Natural killer cell treated with Interleukin-12 subunit alpha and Interleukin-12 subunit beta and Interleukin-15 and Interleukin-18, amount 100 ng/mL, for 72 hours (primary cell): ENCODE results near the gene C12orf42. TPM values are rescaled to one million over a fixed set of nuclear protein-coding genes. Genes with fewer than 3 reads are reported as not detected.
A peak's percentile ranks its signal among the peaks of the same experiment; 100 is the strongest.

Experiments used
- ATAC-seq, 2 donors: fragments of 150-1000 bp; cut with Tn5 transposase in 1 of 2; sonication (Bioruptor Pico), chemical (Tn5 transposase) in 1 of 2; 2 replicates each; pipeline ENCODE4 v1.10.0; 2021
- DNase-seq: peaks from one replicate; pipeline ENCODE4 v3.0.0; 2022; ENCODE audit warnings: low spot score
- H3K27ac Mint-ChIP-seq, 2 donors: 1 replicate in 1 of 2; 2 replicates in 1 of 2; pipeline ENCODE4 v1.8.0; 2022; ENCODE audit warnings: mixed read lengths in 2 of 2, mild to moderate bottlenecking in 1 of 2, moderate library complexity in 1 of 2
- H3K27me3 Mint-ChIP-seq, 2 donors: 1 replicate in 1 of 2; 2 replicates in 1 of 2; pipeline ENCODE4 v1.8.0; 2022; ENCODE audit warnings: mixed read lengths in 2 of 2
- H3K36me3 Mint-ChIP-seq: one replicate; pipeline ENCODE4 v1.8.0; 2022; ENCODE audit warnings: mixed read lengths
- H3K4me1 Mint-ChIP-seq, 2 donors: 1 replicate in 1 of 2; 2 replicates in 1 of 2; pipeline ENCODE4 v1.8.0; 2022; ENCODE audit warnings: low read depth in 2 of 2, mixed read lengths in 2 of 2, mild to moderate bottlenecking in 1 of 2
- H3K4me3 Mint-ChIP-seq: one replicate; pipeline ENCODE4 v1.8.0; 2022; ENCODE audit warnings: mixed read lengths
- H3K9me3 Mint-ChIP-seq: 2 replicates; pipeline ENCODE4 v1.8.0; 2022; ENCODE audit warnings: mixed read lengths
- total RNA-seq, 2 donors: library from RNA; stranded (reverse); gene quantifications; one replicate each; pipeline ENCODE4 v1.2.3, GENCODE V29; 2022

C12orf42 gene
- total RNA-seq, 2 donors from 2014 or later, result not detected

DNA sequence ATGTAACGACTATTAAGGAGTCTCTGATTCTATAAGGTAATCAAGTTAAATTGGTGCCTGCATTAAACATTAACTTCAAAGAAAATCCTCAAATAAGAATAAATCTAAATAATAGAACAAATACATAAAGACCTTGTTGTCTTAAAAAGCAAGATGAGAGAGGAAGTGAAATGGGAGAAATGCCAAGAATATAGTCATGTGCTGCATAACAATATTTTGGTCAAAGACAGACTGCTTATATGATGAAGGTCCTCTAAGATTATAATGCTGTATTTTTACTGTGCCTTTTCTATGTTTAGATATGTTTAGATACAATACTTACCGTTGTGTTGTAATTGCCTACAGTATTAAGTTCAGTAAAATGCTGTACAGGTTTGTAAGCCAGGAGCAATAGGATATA, 213.6 kb downstream of the C12orf42 start:
- Mint-ChIP-seq H3K4me1 (no peaks in the 10 kb centered on the region), H3K27me3 (no peaks in the 10 kb centered on the region), H3K4me3 (no peak overlapping the region), H3K9me3 (peaks cover 4% of the 10 kb centered on the region), H3K36me3 (no peaks in the 10 kb centered on the region), H3K27ac (no peak overlapping the region)
- ATAC-seq (no peak), DNase-seq (no peak)

DNA sequence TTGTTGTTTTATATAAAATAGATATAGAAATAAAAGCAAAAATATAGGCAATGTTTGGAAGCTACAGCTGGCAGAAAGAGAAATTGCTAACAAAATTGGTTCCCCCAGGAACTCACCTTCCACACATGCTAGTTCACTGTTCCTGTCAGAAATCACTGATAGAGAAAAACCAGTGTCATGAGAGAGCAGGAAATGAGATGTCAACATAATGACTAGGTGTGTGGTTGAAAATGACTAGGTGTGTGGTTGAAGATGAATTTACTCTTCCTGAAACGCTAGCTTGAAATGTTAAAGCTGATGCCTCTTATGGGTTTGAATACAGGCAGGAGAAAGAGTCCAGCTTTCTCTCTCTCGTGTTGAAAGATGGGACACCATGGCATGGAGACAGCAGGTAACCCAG, 216.3 kb downstream of the C12orf42 start:
- DNase-seq (no peak), ATAC-seq (peak in 1 of 2 donors; percentile 77)
- peak overlapping the region; percentile 36 for H3K4me3 Mint-ChIP-seq
- no peak overlapping the region for H3K27ac Mint-ChIP-seq
- H3K36me3 Mint-ChIP-seq, result no peaks in the 10 kb centered on the region
- no peaks in the 10 kb centered on the region for H3K27me3 Mint-ChIP-seq
- no peaks in the 10 kb centered on the region for H3K4me1 Mint-ChIP-seq
- peaks cover 4% of the 10 kb centered on the region for H3K9me3 Mint-ChIP-seq

DNA sequence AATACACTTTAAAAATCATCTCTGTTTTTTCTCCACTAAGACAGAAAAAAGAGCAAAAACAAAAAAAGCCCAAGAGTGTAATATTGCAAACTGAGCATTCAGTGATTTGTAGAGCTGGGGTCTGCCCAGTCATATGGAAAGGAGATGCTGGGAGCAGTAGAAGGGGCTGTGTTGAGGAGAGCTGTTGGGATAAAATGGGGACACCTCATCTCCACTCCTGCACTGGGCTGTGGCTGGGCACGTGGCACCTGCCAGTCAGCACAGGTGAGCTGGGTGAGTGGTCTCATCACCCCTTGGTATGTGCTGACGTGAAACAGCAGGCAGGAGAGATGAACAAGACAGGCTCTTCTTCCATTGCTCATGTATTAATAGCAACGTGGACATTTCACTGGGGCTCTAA, 217.4 kb downstream of the C12orf42 start:
- no peak overlapping the region for H3K4me3 Mint-ChIP-seq
- H3K9me3 Mint-ChIP-seq, result peaks cover under 1% of the 10 kb centered on the region
- H3K4me1 Mint-ChIP-seq, result no peaks in the 10 kb centered on the region
- H3K27me3 Mint-ChIP-seq, result no peaks in the 10 kb centered on the region
- no peak overlapping the region for H3K27ac Mint-ChIP-seq
- no peaks in the 10 kb centered on the region for H3K36me3 Mint-ChIP-seq
- DNase-seq (no peak), ATAC-seq (no peak)

DNA sequence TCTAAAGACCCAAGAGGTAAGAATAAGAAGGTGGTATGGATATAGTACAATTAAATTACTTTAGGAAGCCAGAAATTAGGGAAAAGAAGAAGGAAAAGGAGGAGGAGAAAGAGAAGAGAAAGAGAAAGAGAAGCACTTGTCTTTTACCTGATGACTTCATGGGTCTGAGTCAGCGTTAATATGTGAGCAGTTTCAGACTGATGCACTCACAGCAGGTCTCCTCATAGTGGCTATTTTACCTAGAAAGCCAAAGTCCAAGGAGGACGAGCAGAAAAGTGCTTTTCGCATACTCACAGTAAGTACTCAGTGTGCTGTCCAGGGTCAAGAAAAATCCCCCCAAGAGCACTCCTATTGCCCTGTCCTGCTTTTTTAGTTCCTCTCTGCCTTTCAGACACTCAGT, 222.1 kb downstream of the C12orf42 start:
- Mint-ChIP-seq H3K36me3 (no peaks in the 10 kb centered on the region), H3K9me3 (peaks cover 6% of the 10 kb centered on the region), H3K4me1 (peaks cover 0 to 5% of the 10 kb centered on the region in 2 donors), H3K27ac (no peak overlapping the region), H3K4me3 (no peak overlapping the region), H3K27me3 (no peaks in the 10 kb centered on the region)
- ATAC-seq (no peak), DNase-seq (no peak)

DNA sequence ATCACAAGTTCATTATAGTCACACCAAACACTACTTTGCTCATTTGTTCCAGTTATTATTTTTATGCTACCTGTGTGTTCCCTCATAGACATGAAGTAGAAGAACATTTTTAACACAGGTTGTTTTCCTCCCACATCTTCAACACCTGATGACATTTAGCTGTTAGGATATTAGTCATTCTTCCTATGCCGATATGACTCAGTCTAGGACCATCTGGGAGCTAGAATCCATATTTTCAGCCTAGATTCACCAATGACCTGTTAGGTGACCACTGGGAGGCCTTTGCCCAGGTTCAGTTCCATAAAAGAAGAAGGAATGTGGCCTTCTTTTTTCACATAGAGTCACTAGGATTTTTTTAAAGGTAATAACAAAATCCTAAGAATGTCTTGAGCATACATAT, 222.8 kb downstream of the C12orf42 start:
- Mint-ChIP-seq H3K4me3 (no peak overlapping the region), H3K4me1 (peaks cover 0 to 5% of the 10 kb centered on the region in 2 donors), H3K9me3 (peaks cover 6% of the 10 kb centered on the region), H3K27me3 (no peaks in the 10 kb centered on the region), H3K36me3 (no peaks in the 10 kb centered on the region), H3K27ac (no peak overlapping the region)
- DNase-seq (no peak), ATAC-seq (no peak)

DNA sequence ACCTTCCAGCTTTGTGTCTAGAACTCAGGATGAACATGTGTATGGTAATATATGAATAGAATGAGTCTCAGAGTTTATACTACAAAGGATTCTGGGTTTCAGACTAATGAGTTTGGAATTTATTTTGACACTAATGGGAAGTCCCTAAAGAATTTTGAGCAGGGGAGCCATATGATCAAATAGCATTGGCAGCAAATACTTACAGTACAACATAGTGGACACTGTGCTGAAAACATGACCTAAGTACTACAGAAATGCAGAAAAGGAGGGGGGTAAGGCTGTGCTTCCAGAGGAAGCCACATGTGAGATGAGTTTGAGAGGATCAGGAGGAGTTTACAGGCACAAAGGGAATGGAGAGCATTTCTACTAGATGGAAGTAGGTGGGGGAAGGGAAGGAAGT, 225.8 kb downstream of the C12orf42 start:
- no peak for DNase-seq
- Mint-ChIP-seq H3K4me3 (no peak overlapping the region), H3K4me1 (peaks cover 0 to 5% of the 10 kb centered on the region in 2 donors), H3K27me3 (no peaks in the 10 kb centered on the region), H3K27ac (no peak overlapping the region), H3K9me3 (peaks cover 6% of the 10 kb centered on the region), H3K36me3 (no peaks in the 10 kb centered on the region)
- ATAC-seq, result no peak

DNA sequence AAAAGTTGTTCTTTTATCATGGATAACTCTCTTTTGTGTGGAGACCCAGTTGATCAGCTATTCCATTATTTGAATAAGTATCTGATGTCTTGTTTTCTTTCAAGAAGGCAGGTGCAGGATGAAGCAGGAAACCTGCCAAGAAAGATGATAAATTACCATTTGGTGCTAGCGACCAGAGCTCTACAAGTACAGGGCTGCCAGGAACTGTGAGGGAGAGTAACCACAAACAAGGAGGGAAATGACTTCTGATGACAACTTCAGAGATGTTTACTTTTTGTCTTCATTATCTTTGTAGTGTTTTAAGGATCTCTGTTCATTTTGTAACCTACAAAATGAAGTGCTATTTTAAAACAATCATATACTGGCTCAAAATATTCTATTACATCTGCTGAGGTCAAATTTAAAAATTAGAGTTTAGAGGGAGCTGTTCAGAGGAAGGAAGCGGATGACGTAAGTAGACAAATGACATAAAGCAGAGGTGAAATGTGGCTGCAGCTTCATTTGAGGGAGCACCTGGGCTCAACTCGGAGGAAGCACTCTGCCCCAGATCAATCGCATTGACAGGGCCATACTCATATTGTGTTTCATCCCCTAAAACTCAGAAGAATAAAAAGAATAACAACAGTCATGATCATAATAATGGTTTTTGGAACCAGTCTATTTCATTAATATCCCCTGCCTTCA, 226.8 kb downstream of the C12orf42 start:
- Mint-ChIP-seq H3K27ac (no peak overlapping the region), H3K4me1 (peaks cover 0 to 5% of the 10 kb centered on the region in 2 donors), H3K36me3 (no peaks in the 10 kb centered on the region), H3K9me3 (peaks cover 10% of the 10 kb centered on the region), H3K27me3 (no peaks in the 10 kb centered on the region), H3K4me3 (peak overlapping the region; percentile 7)
- DNase-seq (no peak), ATAC-seq (peak in 1 of 2 donors; percentile 38)

DNA sequence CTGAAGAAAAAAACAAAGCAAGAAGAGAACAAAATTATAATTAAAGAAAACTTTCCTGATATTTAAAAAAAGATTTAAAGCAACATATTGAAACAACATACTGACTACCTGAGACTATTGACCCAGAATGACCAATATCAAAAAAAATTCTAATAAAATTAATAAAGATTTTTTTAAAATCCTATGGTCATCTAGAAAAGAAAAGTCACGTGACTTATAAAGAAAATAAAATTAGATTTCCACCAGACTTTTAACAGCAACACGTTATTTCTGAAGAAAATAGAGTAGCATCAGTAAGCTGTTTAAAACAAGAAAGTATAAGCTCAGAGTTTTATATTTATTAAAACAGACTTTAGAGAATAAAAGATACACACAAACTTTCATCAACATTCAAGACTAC, 238.0 kb downstream of the C12orf42 start:
- DNase-seq (no peak), ATAC-seq (no peak)
- peaks cover 5% of the 10 kb centered on the region for H3K9me3 Mint-ChIP-seq
- no peaks in the 10 kb centered on the region for H3K4me1 Mint-ChIP-seq
- no peak overlapping the region for H3K27ac Mint-ChIP-seq
- H3K27me3 Mint-ChIP-seq, result no peaks in the 10 kb centered on the region
- no peaks in the 10 kb centered on the region for H3K36me3 Mint-ChIP-seq
- H3K4me3 Mint-ChIP-seq, result no peak overlapping the region

Other genes starting within 250 kb of the C12orf42 start
- not detected for gene STAB2, start 91.3 kb upstream of the C12orf42 start, total RNA-seq